Hematopoietic multipotent progenitor cell treated with erythropoietin and hydrocortisone succinate and interleukin-3 and kit ligand, for 17 days (in vitro differentiated cells): ENCODE data around the gene GPN1.
"Not testable (repeated sequence)": the region's sequence is repeated elsewhere in the genome, so short reads cannot be mapped to it uniquely, and the experiment has no call there.

Source experiments
- DNase-seq: peaks from one replicate; pipeline ENCODE4 v3.0.0-alpha.2; 2015; ENCODE audit warnings: low spot score

GPN1 gene

GRCh38 chr2:27628767-27629709 is at the start of gene GPN1, which contains the start of gene CCDC121:
Gene GPN1 (plus strand): TSS chr2:27629050. CDS start chr2:27629059, 9 bp downstream.
Gene CCDC121 (minus strand): TSS chr2:27629012. CDS start chr2:27627799, 1,213 bp downstream.
- DNase-seq = peak; percentile 82

- DNase-seq = no peak
Observed at GRCh38 chr2:27581417-27582128, 47.3 kb upstream of the GPN1 start.

- DNase-seq = no peak
Observed at GRCh38 chr2:27582129-27582694, 46.6 kb upstream of the GPN1 start.

- DNase-seq = peak; percentile 68
Observed at GRCh38 chr2:27582695-27583389, 46.0 kb upstream of the GPN1 start, which contains the start of gene ZNF512. Gene ZNF512 (plus strand): TSS chr2:27583042. CDS start chr2:27583113, 71 bp downstream.

GRCh38 chr2:27583390-27583915 is 45.4 kb upstream of the GPN1 start:
- no peak for DNase-seq

- no peak for DNase-seq
Observed at GRCh38 chr2:27584597-27584996, 44.3 kb upstream of the GPN1 start.

- no peak for DNase-seq
Observed at GRCh38 chr2:27587025-27587424, 41.8 kb upstream of the GPN1 start.

- no peak for DNase-seq
Observed at GRCh38 chr2:27588308-27588707, 40.5 kb upstream of the GPN1 start.

GRCh38 chr2:27591745-27592144 is 37.1 kb upstream of the GPN1 start:
- DNase-seq = no peak

- no peak for DNase-seq
Observed at GRCh38 chr2:27593240-27593639, 35.6 kb upstream of the GPN1 start.

- not testable (repeated sequence) for DNase-seq
Observed at GRCh38 chr2:27594020-27594703, 34.7 kb upstream of the GPN1 start.

GRCh38 chr2:27595412-27595811 is 33.4 kb upstream of the GPN1 start:
- not testable (repeated sequence) for DNase-seq

- DNase-seq = no peak
Observed at GRCh38 chr2:27596627-27597026, 32.2 kb upstream of the GPN1 start.

- DNase-seq = no peak
Observed at GRCh38 chr2:27606611-27607010, 22.2 kb upstream of the GPN1 start.

GRCh38 chr2:27613985-27614384 is 14.9 kb upstream of the GPN1 start:
- DNase-seq = no peak

GRCh38 chr2:27615316-27615715 is 13.5 kb upstream of the GPN1 start:
- no peak for DNase-seq

- DNase-seq = no peak
Observed at GRCh38 chr2:27621524-27621923, 7.3 kb upstream of the GPN1 start.

- no peak for DNase-seq
Observed at GRCh38 chr2:27622921-27623384, 5.9 kb upstream of the GPN1 start.

- no peak for DNase-seq
Observed at GRCh38 chr2:27624943-27625342, 3.9 kb upstream of the GPN1 start.

GRCh38 chr2:27626323-27626722 is 2.5 kb upstream of the GPN1 start:
- not testable (repeated sequence) for DNase-seq

GRCh38 chr2:27626921-27627320 is 1.9 kb upstream of the GPN1 start:
- DNase-seq = not testable (repeated sequence)
